ENCODE measurements around the gene RBFA.
A peak's percentile ranks its signal among the peaks of the same experiment; 100 is the strongest.
"Not testable (repeated sequence)": the region's sequence is repeated elsewhere in the genome, so short reads cannot be mapped to it uniquely, and the experiment has no call there.

Gene RBFA

GRCh38 chr18:80004600-80005342, 29.5 kb upstream of the RBFA start:
- H3K4me3 ChIP-seq (ENCODE audit: low read depth, low read length): no peak overlapping the region
- TF ChIP-seq CTCF (IDR thresholded peaks at IDR 0.05; ENCODE audit: low read depth, low read length) (no peak), MAX (IDR thresholded peaks at IDR 0.05; ENCODE audit: low read depth, low read length) (no peak), POLR2A (IDR thresholded peaks at IDR 0.05; ENCODE audit: extremely low read depth, insufficient read length) (no peak), MYC (IDR thresholded peaks at IDR 0.05; ENCODE audit: low read depth, low read length) (no peak)
- DNase-seq (ENCODE audit: low read depth): no peak

DNA sequence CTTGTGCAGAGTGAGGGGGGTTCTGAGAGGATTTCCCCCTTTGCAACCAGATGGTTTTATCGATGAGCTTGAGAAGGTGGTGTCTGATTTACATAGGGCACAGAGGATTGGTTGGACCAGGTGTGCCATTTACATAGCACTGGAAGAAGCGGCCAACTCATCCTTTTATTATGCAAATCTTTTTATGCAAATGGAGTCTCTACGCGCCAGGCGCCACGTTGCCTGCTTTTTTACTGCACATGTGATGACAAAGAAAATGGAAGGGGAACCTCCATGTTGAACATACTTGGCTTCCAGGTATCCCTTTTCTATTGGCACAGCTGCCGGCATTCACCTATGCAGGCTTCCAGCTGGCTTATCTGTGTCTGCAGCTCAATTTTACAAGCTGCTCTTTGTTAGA, 27.5 kb upstream of the RBFA start:
- TF ChIP-seq POLR2A (IDR thresholded peaks at IDR 0.05; ENCODE audit: extremely low read depth, insufficient read length) (no peak), CTCF (IDR thresholded peaks at IDR 0.05; ENCODE audit: low read depth, low read length) (no peak), MAX (IDR thresholded peaks at IDR 0.05; ENCODE audit: low read depth, low read length) (no peak), MYC (IDR thresholded peaks at IDR 0.05; ENCODE audit: low read depth, low read length) (no peak)
- H3K4me3 ChIP-seq (ENCODE audit: low read depth, low read length): no peak overlapping the region
- no peak for DNase-seq (ENCODE audit: low read depth)

- no peak overlapping the region for H3K4me3 ChIP-seq (ENCODE audit: low read depth, low read length)
- DNase-seq (ENCODE audit: low read depth): peak; percentile 27
- TF ChIP-seq POLR2A (IDR thresholded peaks at IDR 0.05; ENCODE audit: extremely low read depth, insufficient read length) (no peak), CTCF (IDR thresholded peaks at IDR 0.05; ENCODE audit: low read depth, low read length) (no peak), MYC (IDR thresholded peaks at IDR 0.05; ENCODE audit: low read depth, low read length) (no peak), MAX (IDR thresholded peaks at IDR 0.05; ENCODE audit: low read depth, low read length) (no peak)
Observed at GRCh38 chr18:80009661-80010550, 24.3 kb upstream of the RBFA start.

DNA sequence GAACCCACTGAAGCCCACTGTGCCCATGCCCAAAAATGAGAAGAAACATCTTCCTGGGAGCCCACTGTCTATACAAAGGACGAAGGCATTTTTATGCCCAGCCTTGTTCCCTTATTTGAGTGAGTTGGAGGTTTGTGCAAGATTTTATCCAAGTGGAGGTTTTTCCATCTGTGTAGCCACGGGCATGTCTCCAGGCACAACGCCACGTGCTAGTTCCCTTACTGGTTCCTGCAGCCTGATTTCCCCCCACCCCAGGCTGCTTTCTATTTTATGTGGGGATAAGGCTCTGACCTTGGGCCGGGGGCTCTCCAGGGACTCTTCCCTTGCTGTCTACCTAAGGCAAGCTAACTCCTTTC, 23.7 kb upstream of the RBFA start:
- H3K4me3 ChIP-seq (ENCODE audit: low read depth, low read length): no peak overlapping the region
- no peak for TF ChIP-seq CTCF (IDR thresholded peaks at IDR 0.05; ENCODE audit: low read depth, low read length)
- TF ChIP-seq POLR2A (IDR thresholded peaks at IDR 0.05; ENCODE audit: extremely low read depth, insufficient read length): no peak
- no peak for TF ChIP-seq MAX (IDR thresholded peaks at IDR 0.05; ENCODE audit: low read depth, low read length)
- TF ChIP-seq MYC (IDR thresholded peaks at IDR 0.05; ENCODE audit: low read depth, low read length): no peak
- DNase-seq (ENCODE audit: low read depth): no peak

DNA sequence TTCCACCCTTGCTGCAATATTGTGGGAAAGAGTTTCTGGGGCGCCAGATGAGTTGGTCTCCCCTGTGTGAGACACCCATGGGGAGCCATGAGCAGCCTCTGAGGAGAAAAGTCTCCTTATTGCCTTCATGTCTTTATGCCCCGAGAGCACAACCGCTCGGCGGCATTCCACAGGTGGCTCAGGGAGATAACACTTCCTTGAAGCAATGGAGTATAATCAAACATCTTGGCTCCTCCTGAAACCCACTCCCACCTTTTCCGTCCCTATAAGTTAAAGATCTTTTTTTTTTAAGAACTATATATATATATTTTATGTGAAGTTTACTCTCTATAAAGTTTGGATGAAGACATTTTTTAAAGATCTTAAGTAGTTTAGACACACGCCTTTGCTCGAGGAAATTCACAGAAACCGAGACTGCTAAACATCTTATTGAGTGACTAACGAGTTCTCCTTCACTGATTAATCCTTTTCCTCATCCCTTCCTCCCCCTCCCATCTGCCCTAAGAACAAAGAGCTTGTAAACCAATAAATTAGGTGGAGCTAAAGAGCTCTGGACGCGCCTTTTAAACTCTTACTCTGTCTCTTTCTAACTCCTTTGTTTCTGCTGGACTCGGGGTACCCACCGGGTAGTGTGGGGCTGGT, 22.6 kb upstream of the RBFA start:
- not testable (repeated sequence) for H3K4me3 ChIP-seq (ENCODE audit: low read depth, low read length); DNase-seq (ENCODE audit: low read depth)

DNA sequence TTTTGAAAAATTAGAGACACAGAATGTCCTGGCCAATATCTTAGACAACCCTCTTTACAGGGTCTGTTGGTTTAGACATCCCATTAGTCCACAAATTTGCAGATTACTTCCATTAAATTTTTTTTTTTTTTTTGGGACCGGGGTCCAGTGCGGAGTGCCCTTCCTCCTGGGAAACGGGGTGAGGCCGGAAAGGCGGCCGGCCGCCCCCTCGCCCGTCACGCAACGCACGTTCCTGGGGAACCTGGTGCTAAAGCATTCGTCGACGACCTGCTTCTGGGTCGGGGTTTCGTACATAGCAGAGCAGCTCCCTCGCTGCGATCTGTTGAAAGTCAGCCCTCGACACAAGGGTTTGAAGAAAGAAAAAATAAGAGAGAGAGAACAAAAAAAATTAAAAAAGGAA, 21.5 kb upstream of the RBFA start:
- no peak overlapping the region for H3K4me3 ChIP-seq (ENCODE audit: low read depth, low read length)
- no peak for DNase-seq (ENCODE audit: low read depth)
- TF ChIP-seq CTCF (IDR thresholded peaks at IDR 0.05; ENCODE audit: low read depth, low read length): no peak
- TF ChIP-seq MAX (IDR thresholded peaks at IDR 0.05; ENCODE audit: low read depth, low read length): no peak
- TF ChIP-seq MYC (IDR thresholded peaks at IDR 0.05; ENCODE audit: low read depth, low read length): no peak
- no peak for TF ChIP-seq POLR2A (IDR thresholded peaks at IDR 0.05; ENCODE audit: extremely low read depth, insufficient read length)
